OCI-LY1 (cell line): Measurements from ENCODE around the gene RRAD.

Source experiments
- H2AFZ ChIP-seq: fragments of 200-600 bp; sonication (generic), shearing (Covaris generic); 2 replicates; pipeline ENCODE4 v1.6.0; 2014; ENCODE audit warnings: antibody characterized with exemption, mild to moderate bottlenecking, low read length
- H3F3A ChIP-seq: fragments of 200-600 bp; sonication (generic), shearing (Covaris generic); 2 replicates; pipeline ENCODE4 v1.6.0; 2014; ENCODE audit warnings: mild to moderate bottlenecking, antibody characterized with exemption, low read length, moderate library complexity; ENCODE audit not compliant: insufficient read depth
- H3K27ac ChIP-seq: fragments of 200-600 bp; sonication (generic); 2 replicates; pipeline ENCODE4 v1.5.1; 2014; ENCODE audit warnings: low read length, mixed run types, mild to moderate bottlenecking, low read depth; ENCODE audit not compliant: poor library complexity, severe bottlenecking
- H3K27me3 ChIP-seq: fragments of 200-600 bp; sonication (generic); 2 replicates; pipeline ENCODE4 v1.6.0; 2014; ENCODE audit warnings: antibody characterized with exemption, mild to moderate bottlenecking, low read length, moderate library complexity; ENCODE audit not compliant: insufficient read depth
- H3K36me3 ChIP-seq: fragments of 200-600 bp; sonication (generic); 2 replicates; pipeline ENCODE4 v1.6.1; 2014; ENCODE audit warnings: mild to moderate bottlenecking, antibody characterized with exemption, low read length, moderate library complexity, mixed read lengths; ENCODE audit not compliant: insufficient read depth
- H3K4me1 ChIP-seq: fragments of 200-600 bp; sonication (generic); 2 replicates; pipeline ENCODE4 v1.5.1; 2014; ENCODE audit warnings: mild to moderate bottlenecking, low read length, moderate library complexity; ENCODE audit not compliant: insufficient read depth, severe bottlenecking
- H3K4me2 ChIP-seq: fragments of 200-600 bp; sonication (generic), shearing (Covaris generic); 2 replicates; pipeline ENCODE4 v1.6.1; 2014; ENCODE audit warnings: low read length
- H3K4me3 ChIP-seq: fragments of 200-600 bp; sonication (generic); 2 replicates; pipeline ENCODE4 v1.5.1; 2014; ENCODE audit warnings: low read length, low read depth, mild to moderate bottlenecking, mixed read lengths; ENCODE audit not compliant: poor library complexity, severe bottlenecking
- H3K79me2 ChIP-seq: fragments of 200-600 bp; shearing (Covaris generic); 2 replicates; pipeline ENCODE4 v1.6.1; 2016; ENCODE audit warnings: mixed run types, low read length, mixed read lengths; ENCODE audit not compliant: insufficient read depth
- H3K9ac ChIP-seq: fragments of 200-600 bp; sonication (generic), shearing (Covaris generic); 2 replicates; pipeline ENCODE4 v1.6.1; 2014; ENCODE audit warnings: mild to moderate bottlenecking, low read length, mixed read lengths
- H3K9me2 ChIP-seq: fragments of 200-600 bp; sonication (generic), shearing (Covaris generic); 2 replicates; pipeline ENCODE4 v1.6.1; 2014; ENCODE audit warnings: low read depth, mild to moderate bottlenecking, low read length, mixed read lengths
- H3K9me3 ChIP-seq: fragments of 200-600 bp; shearing (Covaris generic); 2 replicates; pipeline ENCODE4 v1.6.1; 2014; ENCODE audit warnings: low read length, mixed read lengths
- H4K20me1 ChIP-seq: fragments of 200-600 bp; sonication (generic), shearing (Covaris generic); 2 replicates; pipeline ENCODE4 v1.6.0; 2016; ENCODE audit warnings: mild to moderate bottlenecking, low read length; ENCODE audit not compliant: insufficient read depth
- CTCF ChIP-seq: fragments of 200-600 bp; sonication (generic), shearing (Covaris generic); IDR thresholded peaks from 2 replicates; pipeline ENCODE4 v1.5.1; 2017; ENCODE audit warnings: mild to moderate bottlenecking, antibody characterized with exemption, low read length, moderate library complexity, mixed read lengths
- EZH2 ChIP-seq: fragments of 200-600 bp; sonication (generic), shearing (Covaris generic); IDR thresholded peaks from 2 replicates; pipeline ENCODE4 v1.8.0; 2017; ENCODE audit warnings: borderline replicate concordance, mixed run types, mild to moderate bottlenecking, antibody characterized with exemption, low read length, moderate library complexity, mixed read lengths

Gene RRAD

DNA sequence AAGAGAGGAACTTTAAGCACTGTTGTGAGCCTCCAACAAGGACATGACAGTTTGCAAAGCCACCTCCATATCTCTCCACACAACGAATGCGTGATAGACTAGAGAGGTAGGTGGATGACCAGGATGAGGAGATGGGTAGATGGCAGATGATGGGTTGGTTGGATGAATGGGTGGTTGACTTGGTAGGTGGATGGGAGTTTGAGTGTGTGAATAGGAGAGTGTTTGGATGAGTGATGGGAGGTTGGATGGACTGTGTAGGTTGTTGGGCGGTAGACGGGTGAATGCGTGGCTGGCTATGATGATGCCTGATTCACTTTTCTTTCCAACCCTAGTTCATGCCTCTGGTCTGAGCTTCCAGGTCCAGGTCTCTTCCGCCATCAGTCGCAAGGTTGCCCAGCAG, 10.8 kb downstream of the RRAD start:
- no peak overlapping the region for H2AFZ ChIP-seq
- no peaks in the 10 kb centered on the region for H3K36me3 ChIP-seq
- H4K20me1 ChIP-seq, result no peaks in the 10 kb centered on the region
- H3K4me2 ChIP-seq, result no peak overlapping the region
- H3K9me2 ChIP-seq, result no peaks in the 10 kb centered on the region
- no peaks in the 10 kb centered on the region for H3F3A ChIP-seq
- no peak overlapping the region for H3K4me3 ChIP-seq
- no peaks in the 10 kb centered on the region for H3K4me1 ChIP-seq
- peaks cover 7% of the 10 kb centered on the region; the same call in 1 of the 2 replicates for H3K27me3 ChIP-seq
- H3K27ac ChIP-seq, result no peak overlapping the region
- no peaks in the 10 kb centered on the region for H3K79me2 ChIP-seq
- no peak overlapping the region for H3K9ac ChIP-seq
- H3K9me3 ChIP-seq, result no peaks in the 10 kb centered on the region
- no peak for TF ChIP-seq CTCF
- no peak for TF ChIP-seq EZH2

DNA sequence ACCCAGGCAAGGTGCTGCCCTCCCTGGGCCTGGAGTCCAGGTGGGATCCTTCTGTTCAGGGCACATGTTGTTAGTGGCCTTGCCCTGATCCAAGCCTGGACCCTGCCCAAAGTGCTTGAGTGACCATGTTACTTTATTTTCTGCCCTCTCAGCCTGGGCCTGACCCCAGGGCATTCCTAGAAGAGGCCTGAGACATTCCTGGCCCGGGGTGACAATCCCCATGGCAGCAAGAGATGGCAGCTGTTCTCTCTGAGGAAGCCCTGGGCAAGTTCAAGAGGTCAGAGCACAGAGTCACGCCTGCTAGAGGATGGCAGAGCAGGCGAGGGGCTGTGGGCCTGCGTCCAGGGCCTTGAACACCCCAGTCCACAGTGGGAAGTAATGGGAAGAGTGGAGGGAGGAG, 11.6 kb downstream of the RRAD start:
- Histone ChIP-seq H3K9me2 (no peaks in the 10 kb centered on the region), H3K9me3 (no peaks in the 10 kb centered on the region), H3K36me3 (no peaks in the 10 kb centered on the region), H3K9ac (no peak overlapping the region), H2AFZ (no peak overlapping the region), H3K79me2 (no peaks in the 10 kb centered on the region), H4K20me1 (no peaks in the 10 kb centered on the region), H3K27ac (no peak overlapping the region), H3K4me3 (no peak overlapping the region), H3F3A (no peaks in the 10 kb centered on the region), H3K4me2 (no peak overlapping the region), H3K27me3 (peaks cover 7% of the 10 kb centered on the region; the same call in 1 of the 2 replicates), H3K4me1 (no peaks in the 10 kb centered on the region)
- TF ChIP-seq CTCF, result no peak
- TF ChIP-seq EZH2, result no peak

DNA sequence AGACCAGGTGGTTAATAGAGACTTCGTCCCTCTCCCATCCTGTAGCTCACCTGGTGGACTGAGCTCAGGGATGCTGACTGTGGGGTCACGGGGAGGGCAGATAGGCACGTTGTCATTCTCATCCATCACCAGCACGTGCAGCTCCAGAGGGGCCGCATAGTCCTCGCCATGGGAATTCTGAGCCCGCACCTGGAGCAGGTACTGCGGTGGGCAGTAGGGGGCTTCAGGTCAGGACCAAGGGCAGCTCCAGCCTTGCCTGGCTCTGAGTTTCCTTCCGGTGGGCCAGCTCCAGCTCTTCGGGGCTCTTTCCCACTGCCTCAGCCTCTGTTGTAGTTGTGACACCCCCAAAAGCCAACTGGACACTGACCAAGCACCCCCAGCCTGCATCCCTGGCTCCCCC, 12.3 kb downstream of the RRAD start:
- H3K36me3 ChIP-seq, result no peaks in the 10 kb centered on the region
- H3K27me3 ChIP-seq, result peaks cover 7% of the 10 kb centered on the region; the same call in 1 of the 2 replicates
- TF ChIP-seq CTCF, result no peak
- no peak for TF ChIP-seq EZH2
- no peaks in the 10 kb centered on the region for H3K9me3 ChIP-seq
- no peak overlapping the region for H3K9ac ChIP-seq
- no peak overlapping the region for H3K4me2 ChIP-seq
- H3K4me1 ChIP-seq, result no peaks in the 10 kb centered on the region
- no peaks in the 10 kb centered on the region for H4K20me1 ChIP-seq
- no peak overlapping the region for H3K4me3 ChIP-seq
- H3F3A ChIP-seq, result no peaks in the 10 kb centered on the region
- no peak overlapping the region for H3K27ac ChIP-seq
- H3K79me2 ChIP-seq, result no peaks in the 10 kb centered on the region
- H2AFZ ChIP-seq, result no peak overlapping the region
- H3K9me2 ChIP-seq, result no peaks in the 10 kb centered on the region
